Astrocyte of the spinal cord (primary cell): ENCODE data around the gene ZNF200.
"Not testable (repeated sequence)": the region's sequence is repeated elsewhere in the genome, so short reads cannot be mapped to it uniquely, and the experiment has no call there.

Experiments
- DNase-seq: peaks from one replicate; pipeline ENCODE4 v3.0.0; 2011; ENCODE audit warnings: low read depth, low spot score
- H3K4me3 ChIP-seq: 2 replicates; pipeline ENCODE4 v1.5.1; 2011; ENCODE audit warnings: low read depth, mild to moderate bottlenecking, low read length, moderate library complexity
- CTCF ChIP-seq: IDR thresholded peaks from 2 replicates; pipeline ENCODE4 v1.5.1; 2012; ENCODE audit warnings: low read depth, mild to moderate bottlenecking, low read length, inconsistent platforms
- in situ Hi-C: cut with HindIII; loops from 2 replicates; pipeline ENCODE4 v1.10.0; 2017; ENCODE audit warnings: low sequenced_read_pairs

ZNF200 gene

GRCh38 chr16:3216263-3216640, 18.7 kb downstream of the ZNF200 start:
- in situ Hi-C loops: no loop called here
- no peak for TF ChIP-seq CTCF
- DNase-seq: no peak
- H3K4me3 ChIP-seq: no peak overlapping the region

GRCh38 chr16:3215601-3216262, 19.2 kb downstream of the ZNF200 start:
- no peak for DNase-seq
- H3K4me3 ChIP-seq: no peak overlapping the region
- in situ Hi-C loops: no loop called here
- TF ChIP-seq CTCF: no peak

GRCh38 chr16:3214904-3215600, 19.9 kb downstream of the ZNF200 start:
- DNase-seq: no peak
- TF ChIP-seq CTCF: no peak
- no peak overlapping the region for H3K4me3 ChIP-seq
- in situ Hi-C loops: no loop called here

- no peak for TF ChIP-seq CTCF
- DNase-seq: no peak
- in situ Hi-C loops: no loop called here
- H3K4me3 ChIP-seq: no peak overlapping the region
Observed at GRCh38 chr16:3212567-3212966, 22.4 kb downstream of the ZNF200 start.

- in situ Hi-C loops: no loop called here
- no peak for TF ChIP-seq CTCF
- no peak for DNase-seq
- no peak overlapping the region for H3K4me3 ChIP-seq
Observed at GRCh38 chr16:3212006-3212405, 23.0 kb downstream of the ZNF200 start.

GRCh38 chr16:3207086-3207953, 27.6 kb downstream of the ZNF200 start:
- in situ Hi-C loops: no loop called here
- DNase-seq: no peak
- TF ChIP-seq CTCF: no peak
- H3K4me3 ChIP-seq: no peak overlapping the region

GRCh38 chr16:3205939-3206338, 29.0 kb downstream of the ZNF200 start:
- DNase-seq, in situ Hi-C loops, H3K4me3 ChIP-seq: not testable (repeated sequence)
